H1 (cell line): Measurements from ENCODE around the gene TGFBR2. TPM values are rescaled to one million over a fixed set of nuclear protein-coding genes. Genes with fewer than 3 reads are reported as not detected.

ENCODE experiments used
- ATF2 ChIP-seq: IDR thresholded peaks from 2 replicates; pipeline ENCODE4 v1.6.1; 2012; ENCODE audit warnings: low read length, inconsistent platforms
- CBX8 ChIP-seq: fragments of 300-800, 300-1000 bp; sonication (generic); IDR thresholded peaks from 2 replicates; pipeline ENCODE4 v1.7.1; 2016; ENCODE audit warnings: low read depth, low read length, borderline replicate concordance
- CEBPB ChIP-seq: IDR thresholded peaks from 2 replicates; pipeline ENCODE4 v1.6.1; 2012; ENCODE audit warnings: low read depth, low read length
- EGR1 ChIP-seq: IDR thresholded peaks from 2 replicates; pipeline ENCODE4 v1.6.1; 2011; ENCODE audit warnings: low read depth, low read length, borderline replicate concordance
- EZH2 ChIP-seq: fragments of 200-600 bp; sonication (generic); IDR thresholded peaks from 2 replicates; pipeline ENCODE4 v1.7.1; 2012; ENCODE audit warnings: low read depth, mild to moderate bottlenecking, moderate library complexity, low read length, inconsistent platforms; ENCODE audit not compliant: severe bottlenecking
- HDAC6 ChIP-seq: IDR thresholded peaks from one replicate; pipeline ENCODE4 v1.7.1; 2012; ENCODE audit warnings: low read depth, mild to moderate bottlenecking, inconsistent platforms, low read length, moderate library complexity
- KDM1A ChIP-seq: fragments of 200-600, 300-600 bp; sonication (generic); IDR thresholded peaks from 2 replicates; pipeline ENCODE4 v1.7.1; 2016; ENCODE audit warnings: mild to moderate bottlenecking, low read length, borderline replicate concordance
- KDM4A ChIP-seq: IDR thresholded peaks from one replicate; pipeline ENCODE4 v1.7.1; 2012; ENCODE audit warnings: low read depth, mild to moderate bottlenecking, moderate library complexity, low read length, inconsistent platforms; ENCODE audit not compliant: severe bottlenecking
- MAFK ChIP-seq: IDR thresholded peaks from 2 replicates; pipeline ENCODE4 v1.6.1; 2012; ENCODE audit warnings: low read depth, mild to moderate bottlenecking, improper control_type of control experiment, low read length
- POLR2A ChIP-seq, 2 experiments: IDR thresholded peaks; 1 replicate in 1 of 2; 2 replicates in 1 of 2; pipeline ENCODE4 v1.6.1; 2011; ENCODE audit warnings: low read depth in 2 of 2, low read length in 2 of 2, mild to moderate bottlenecking in 2 of 2; ENCODE audit errors: control extremely low read depth in 1 of 2
- POLR2AphosphoS5 ChIP-seq: IDR thresholded peaks from 2 replicates; pipeline ENCODE4 v1.6.1; 2011; ENCODE audit warnings: low read depth, low read length
- SUZ12 ChIP-seq: fragments of 200-600 bp; sonication (generic); IDR thresholded peaks from 2 replicates; pipeline ENCODE4 v1.6.1; 2012; ENCODE audit warnings: mild to moderate bottlenecking, inconsistent platforms, low read length, moderate library complexity, mixed read lengths
- TAF1 ChIP-seq: IDR thresholded peaks from 2 replicates; pipeline ENCODE4 v1.6.1; 2011; ENCODE audit warnings: mild to moderate bottlenecking, low read depth, low read length
- polyA plus RNA-seq, 7 experiments: library from polyadenylated mRNA; depleted of rRNA in 3 of 7; stranded (reverse) in 5 of 7; unstranded in 2 of 7; fragments of >200 nt in 5 of 7; fragments of 200-250 nt in 2 of 7; gene quantifications; 1 replicate in 5 of 7; 2 replicates in 1 of 7; 4 replicates in 1 of 7; pipeline versions ENCODE4 v1.2.1 to v1.2.3, GENCODE V29; 2011 to 2013; ENCODE audit warnings: missing spikeins in 2 of 7, mixed read lengths in 2 of 7
- total RNA-seq: library from RNA; stranded (reverse); fragmentation: NEBNext Ultra II Directional; extraction: Animal tissue kit (Norgen Biotek cat#: 25700); gene quantifications from 2 replicates; pipeline ENCODE4 v1.2.1, GENCODE V29; 2021

Gene TGFBR2
- total and polyA plus RNA-seq, 2 of the 8 experiments (the other 6 are each of a cell fraction or from before 2014, with no cell fraction given): 4.2 to 7.4 TPM

GRCh38 chr3:30606301-30607031 is at the start of gene TGFBR2 (continued):
- no peak for TF ChIP-seq HDAC6
- peak; percentile 95 for TF ChIP-seq KDM4A
- no peak for TF ChIP-seq CEBPB
- peak; percentile 52; the same call in 1 of the 2 replicates for TF ChIP-seq POLR2AphosphoS5
- TF ChIP-seq POLR2A (IDR thresholded peaks at IDR 0.05; ENCODE audit: control extremely low read depth in 1 of 2, low read depth in 2 of 2, low read length in 2 of 2): peak in 1 of 2 experiments; percentile 23; a peak in 2 of 3 replicates
- TF ChIP-seq TAF1: 0 out of 2 replicates have a peak, but pooled peaks have one; percentile 35
- TF ChIP-seq CBX8: no peak
- no peak for TF ChIP-seq MAFK
- no peak for TF ChIP-seq EZH2
- peak; percentile 34; the same call in 1 of the 2 replicates for TF ChIP-seq SUZ12
- TF ChIP-seq EGR1: no peak
- no peak for TF ChIP-seq ATF2
- TF ChIP-seq KDM1A: no peak
